ENCODE data around the gene PAX7. TPM values are rescaled to one million over a fixed set of nuclear protein-coding genes. Genes with fewer than 3 reads are reported as not detected.

PAX7 gene
- total RNA-seq, 4 donors from 2014 or later = not detected

GRCh38 chr1:18608534-18608933 is 22.1 kb upstream of the PAX7 start:
- Histone ChIP-seq H3K4me1 (no peaks in the 10 kb centered on the region), H3K27me3 (peaks cover 0 to 8% of the 10 kb centered on the region in 2 donors), H3K4me3 (no peak overlapping the region), H3K9me3 (no peaks in the 10 kb centered on the region), H3K27ac (no peak overlapping the region), H3K36me3 (no peaks in the 10 kb centered on the region)
- intact Hi-C loops (cut with DNase I; ENCODE audit: low total_unique reads) = no loop called here
- TF ChIP-seq, protein P1, sequence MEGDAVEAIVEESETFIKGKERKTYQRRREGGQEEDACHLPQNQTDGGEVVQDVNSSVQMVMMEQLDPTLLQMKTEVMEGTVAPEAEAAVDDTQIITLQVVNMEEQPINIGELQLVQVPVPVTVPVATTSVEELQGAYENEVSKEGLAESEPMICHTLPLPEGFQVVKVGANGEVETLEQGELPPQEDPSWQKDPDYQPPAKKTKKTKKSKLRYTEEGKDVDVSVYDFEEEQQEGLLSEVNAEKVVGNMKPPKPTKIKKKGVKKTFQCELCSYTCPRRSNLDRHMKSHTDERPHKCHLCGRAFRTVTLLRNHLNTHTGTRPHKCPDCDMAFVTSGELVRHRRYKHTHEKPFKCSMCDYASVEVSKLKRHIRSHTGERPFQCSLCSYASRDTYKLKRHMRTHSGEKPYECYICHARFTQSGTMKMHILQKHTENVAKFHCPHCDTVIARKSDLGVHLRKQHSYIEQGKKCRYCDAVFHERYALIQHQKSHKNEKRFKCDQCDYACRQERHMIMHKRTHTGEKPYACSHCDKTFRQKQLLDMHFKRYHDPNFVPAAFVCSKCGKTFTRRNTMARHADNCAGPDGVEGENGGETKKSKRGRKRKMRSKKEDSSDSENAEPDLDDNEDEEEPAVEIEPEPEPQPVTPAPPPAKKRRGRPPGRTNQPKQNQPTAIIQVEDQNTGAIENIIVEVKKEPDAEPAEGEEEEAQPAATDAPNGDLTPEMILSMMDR (IDR thresholded peaks at IDR 0.05) = no peak
- no peak for TF ChIP-seq POLR2A (IDR thresholded peaks at IDR 0.05)
- no peak for DNase-seq

DNA sequence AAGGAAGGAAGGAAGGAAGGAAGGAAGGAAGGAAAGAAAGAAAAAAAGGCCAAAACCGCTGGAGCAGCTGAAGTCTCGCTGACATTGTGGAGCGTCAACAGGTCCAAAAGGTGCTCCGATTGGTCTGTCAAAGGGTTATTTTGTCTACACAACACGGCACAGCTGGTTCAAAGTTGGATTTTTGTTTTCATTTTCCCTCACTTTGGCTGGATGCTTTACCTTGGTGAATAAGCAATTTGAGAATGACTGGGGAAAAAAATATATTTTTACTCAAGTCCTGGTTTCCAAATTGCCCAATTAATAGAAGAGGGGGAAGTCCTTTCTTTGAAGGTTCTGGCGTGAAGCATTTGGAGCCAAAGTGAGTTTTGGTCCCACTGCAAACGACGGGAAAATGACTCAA is 19.3 kb upstream of the PAX7 start:
- Histone ChIP-seq H3K4me3 (no peak overlapping the region), H3K27ac (no peak overlapping the region), H3K36me3 (no peaks in the 10 kb centered on the region), H3K27me3 (peaks cover 0 to 8% of the 10 kb centered on the region in 2 donors), H3K4me1 (no peaks in the 10 kb centered on the region), H3K9me3 (no peaks in the 10 kb centered on the region)
- intact Hi-C loops (cut with DNase I; ENCODE audit: low total_unique reads) = no loop called here
- TF ChIP-seq POLR2A (IDR thresholded peaks at IDR 0.05) = no peak
- TF ChIP-seq, protein P1 (IDR thresholded peaks at IDR 0.05) = no peak
- DNase-seq = no peak

DNA sequence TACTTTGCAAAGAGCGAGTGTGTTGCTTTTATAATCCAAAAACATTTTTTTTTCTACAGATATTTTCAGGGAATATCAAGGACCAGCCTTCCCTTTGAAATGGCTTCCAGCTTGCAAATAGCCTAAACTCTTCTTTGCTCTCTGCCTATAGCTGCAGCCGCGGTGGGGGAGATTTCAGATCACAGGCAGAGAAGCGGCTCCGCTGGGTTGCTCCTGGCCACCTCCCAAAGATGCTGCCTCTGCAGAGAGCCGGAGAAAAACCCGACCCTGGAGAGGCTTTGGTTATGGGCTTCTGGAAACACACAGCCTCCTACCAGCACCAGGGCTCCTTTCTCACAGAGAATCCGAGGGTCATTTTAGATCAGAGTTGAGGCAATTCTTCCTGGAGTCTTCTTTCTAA is 18.6 kb upstream of the PAX7 start:
- TF ChIP-seq POLR2A (IDR thresholded peaks at IDR 0.05) = no peak
- TF ChIP-seq, protein P1 (IDR thresholded peaks at IDR 0.05) = no peak
- H3K4me3 ChIP-seq = no peak overlapping the region
- H3K27me3 ChIP-seq = peaks cover 0 to 8% of the 10 kb centered on the region in 2 donors
- H3K36me3 ChIP-seq = no peaks in the 10 kb centered on the region
- no peaks in the 10 kb centered on the region for H3K4me1 ChIP-seq
- H3K27ac ChIP-seq = no peak overlapping the region
- DNase-seq = no peak
- intact Hi-C loops (cut with DNase I; ENCODE audit: low total_unique reads) = no loop called here
- no peaks in the 10 kb centered on the region for H3K9me3 ChIP-seq

DNA sequence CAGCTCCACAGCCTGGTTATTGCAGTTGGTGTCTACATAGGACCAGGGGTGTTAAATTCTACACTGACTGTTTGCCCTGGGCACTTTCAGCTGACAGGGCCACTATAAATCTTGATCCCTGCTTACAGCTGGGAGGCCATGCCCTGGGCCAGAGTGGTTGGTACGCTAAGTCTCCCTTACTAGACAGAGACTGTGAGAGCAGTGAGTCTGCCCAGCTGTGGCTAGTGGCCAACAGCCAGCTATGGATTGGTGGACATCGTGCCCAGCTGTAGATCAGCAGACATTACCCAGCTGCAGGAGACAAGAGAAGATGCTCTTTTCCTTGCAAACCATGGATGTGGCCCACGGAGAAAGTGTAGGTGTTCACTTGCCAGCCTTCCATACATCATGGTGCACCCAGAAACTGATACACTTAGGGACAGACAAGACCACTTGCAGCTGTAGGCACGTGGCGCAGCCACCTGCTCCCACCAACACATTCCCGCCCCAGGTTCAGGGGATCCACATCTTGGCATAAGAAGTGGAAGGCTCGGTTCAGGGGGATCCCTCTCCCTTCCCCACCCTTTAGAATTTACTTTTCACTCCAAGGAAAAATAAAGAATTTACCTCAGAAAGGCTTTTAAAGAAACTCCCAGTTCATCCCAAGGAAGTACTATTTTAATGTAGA is 16.4 kb upstream of the PAX7 start:
- no peaks in the 10 kb centered on the region for H3K9me3 ChIP-seq
- DNase-seq = no peak
- H3K4me3 ChIP-seq = no peak overlapping the region
- H3K4me1 ChIP-seq = no peaks in the 10 kb centered on the region
- H3K36me3 ChIP-seq = no peaks in the 10 kb centered on the region
- TF ChIP-seq POLR2A (IDR thresholded peaks at IDR 0.05) = no peak
- TF ChIP-seq, protein P1 (IDR thresholded peaks at IDR 0.05) = no peak
- no peaks in the 10 kb centered on the region for H3K27me3 ChIP-seq
- intact Hi-C loops (cut with DNase I; ENCODE audit: low total_unique reads) = no loop called here
- H3K27ac ChIP-seq = no peak overlapping the region

DNA sequence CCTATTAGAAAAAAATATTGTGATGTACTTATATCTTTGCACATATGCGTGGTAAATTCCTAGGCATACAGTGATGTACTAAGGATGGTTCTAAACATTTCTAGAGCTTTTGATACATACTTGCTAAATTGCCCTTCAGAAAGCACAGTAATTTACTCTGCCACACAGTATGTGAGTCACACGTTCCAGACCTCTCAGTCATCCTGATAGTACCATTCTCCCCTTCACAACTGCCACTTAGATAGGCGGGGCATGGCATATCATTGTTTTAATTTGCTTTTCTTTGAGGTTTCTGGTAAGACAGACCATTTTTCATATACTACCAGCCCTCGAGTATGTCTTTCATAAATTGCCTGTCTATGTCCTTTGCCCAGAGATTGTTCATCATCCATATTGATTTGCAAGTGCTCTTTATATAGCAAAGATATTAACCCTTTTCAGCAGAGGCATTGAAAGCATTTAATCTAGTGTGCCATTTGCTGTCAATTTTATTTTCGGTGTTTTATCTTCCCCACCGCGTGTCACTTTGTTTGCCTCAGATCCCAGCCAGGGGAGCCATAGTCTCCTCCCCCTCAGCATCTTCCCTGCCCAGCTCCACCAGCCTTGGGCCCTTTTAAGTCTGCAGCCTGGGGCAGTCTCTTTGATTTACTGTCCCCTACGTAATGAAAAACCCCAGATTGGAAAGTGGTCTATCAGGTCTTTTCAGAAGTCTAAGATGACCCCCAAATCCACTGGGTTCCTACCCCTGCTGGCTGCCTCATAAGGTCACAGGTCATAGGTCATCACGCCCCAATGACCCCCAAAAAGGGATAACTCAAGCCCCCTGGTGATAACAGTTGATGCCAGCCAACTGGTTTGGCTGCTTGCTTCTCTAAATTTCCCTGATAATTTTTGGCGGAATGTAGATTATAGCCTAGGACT is 11.8 kb upstream of the PAX7 start:
- no peak for DNase-seq
- H3K27me3 ChIP-seq = no peaks in the 10 kb centered on the region
- H3K4me1 ChIP-seq = no peaks in the 10 kb centered on the region
- H3K36me3 ChIP-seq = no peaks in the 10 kb centered on the region
- intact Hi-C loops (cut with DNase I; ENCODE audit: low total_unique reads) = no loop called here
- no peak overlapping the region for H3K27ac ChIP-seq
- no peaks in the 10 kb centered on the region for H3K9me3 ChIP-seq
- H3K4me3 ChIP-seq = no peak overlapping the region
- TF ChIP-seq, protein P1 (IDR thresholded peaks at IDR 0.05) = no peak
- no peak for TF ChIP-seq POLR2A (IDR thresholded peaks at IDR 0.05)

Measured in uterus (tissue), 4 donors.